Peyer's patch (tissue), 4 donors: ENCODE data around the gene RASSF3. TPM values are rescaled to one million over a fixed set of nuclear protein-coding genes. Genes with fewer than 3 reads are reported as not detected.

Experiments
- DNase-seq, 3 donors: peaks; one replicate each; pipeline ENCODE4 v3.0.0-alpha.2; 2017 to 2019
- H3K27ac ChIP-seq, 4 donors: fragments of 200-600 bp; sonication (generic); one replicate each; pipeline ENCODE4 v1.5.1; 2016 to 2019
- H3K27me3 ChIP-seq, 2 donors: fragments of 200-600 bp; sonication (generic); one replicate each; pipeline ENCODE4 v1.5.1; 2019
- H3K36me3 ChIP-seq, 3 donors: fragments of 200-600 bp; sonication (generic); one replicate each; pipeline ENCODE4 v1.5.1; 2016 to 2019
- H3K4me1 ChIP-seq, 4 donors: fragments of 200-600 bp; sonication (generic); one replicate each; pipeline ENCODE4 v1.5.1; 2016 to 2019
- H3K4me3 ChIP-seq, 4 donors: fragments of 200-600 bp; sonication (generic); 1 replicate in 3 of 4; 2 replicates in 1 of 4; pipeline ENCODE4 v1.5.1; 2016 to 2019; ENCODE audit warnings: mild to moderate bottlenecking in 1 of 4
- H3K9me3 ChIP-seq, 4 donors: fragments of 200-600 bp; sonication (generic); one replicate each; pipeline ENCODE4 v1.5.1; 2016 to 2019; ENCODE audit warnings: mild to moderate bottlenecking in 1 of 4
- POLR2A ChIP-seq, 2 donors: fragments of 450-650 bp; IDR thresholded peaks; one replicate each; pipeline ENCODE4 v1.5.1; 2017; ENCODE audit warnings: antibody characterized with exemption in 2 of 2, mild to moderate bottlenecking in 2 of 2, moderate library complexity in 2 of 2
- total RNA-seq, 4 donors: library from RNA; depleted of rRNA; stranded (reverse); fragments of >200 nt; gene quantifications; one replicate each; pipeline ENCODE4 v1.1.0, GENCODE V29; 2016
- TF ChIP-seq, protein P1 (sequence below), 6 experiments: fragments of 450-650 bp in 4 of 6; fragments of 200-600 bp in 2 of 6; sonication (generic) in 1 of 6; IDR thresholded peaks; one replicate each; pipeline ENCODE4 v1.5.1; 2017 to 2019; ENCODE audit warnings: antibody characterized with exemption in 6 of 6, mild to moderate bottlenecking in 3 of 6, moderate library complexity in 1 of 6

The RASSF3 gene
- total RNA-seq, 4 donors from 2014 or later, result 14.3 to 60.2 (median 27.2) TPM

DNA sequence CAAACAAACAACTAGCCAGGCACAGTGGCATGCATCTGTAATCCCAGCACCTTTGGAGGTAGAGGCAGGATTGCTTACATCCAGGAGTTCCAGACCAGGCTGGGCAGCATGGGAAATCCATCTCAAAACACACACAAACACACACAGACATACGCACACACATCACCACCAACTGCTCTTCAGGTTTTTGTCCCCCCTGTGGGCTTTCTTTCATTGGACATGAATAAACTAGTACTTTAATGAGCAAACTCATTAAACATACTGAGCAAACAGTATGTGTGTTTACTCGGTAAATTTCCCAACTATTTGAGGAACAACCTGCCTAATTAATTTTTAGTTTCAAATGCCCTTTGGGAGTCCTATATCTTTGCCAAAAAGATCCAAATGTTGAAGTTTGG is 10.1 kb upstream of the RASSF3 start:
- DNase-seq, result no peak
- TF ChIP-seq, protein P1, sequence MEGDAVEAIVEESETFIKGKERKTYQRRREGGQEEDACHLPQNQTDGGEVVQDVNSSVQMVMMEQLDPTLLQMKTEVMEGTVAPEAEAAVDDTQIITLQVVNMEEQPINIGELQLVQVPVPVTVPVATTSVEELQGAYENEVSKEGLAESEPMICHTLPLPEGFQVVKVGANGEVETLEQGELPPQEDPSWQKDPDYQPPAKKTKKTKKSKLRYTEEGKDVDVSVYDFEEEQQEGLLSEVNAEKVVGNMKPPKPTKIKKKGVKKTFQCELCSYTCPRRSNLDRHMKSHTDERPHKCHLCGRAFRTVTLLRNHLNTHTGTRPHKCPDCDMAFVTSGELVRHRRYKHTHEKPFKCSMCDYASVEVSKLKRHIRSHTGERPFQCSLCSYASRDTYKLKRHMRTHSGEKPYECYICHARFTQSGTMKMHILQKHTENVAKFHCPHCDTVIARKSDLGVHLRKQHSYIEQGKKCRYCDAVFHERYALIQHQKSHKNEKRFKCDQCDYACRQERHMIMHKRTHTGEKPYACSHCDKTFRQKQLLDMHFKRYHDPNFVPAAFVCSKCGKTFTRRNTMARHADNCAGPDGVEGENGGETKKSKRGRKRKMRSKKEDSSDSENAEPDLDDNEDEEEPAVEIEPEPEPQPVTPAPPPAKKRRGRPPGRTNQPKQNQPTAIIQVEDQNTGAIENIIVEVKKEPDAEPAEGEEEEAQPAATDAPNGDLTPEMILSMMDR (IDR thresholded peaks at IDR 0.05), result no peak
- no peaks in the 10 kb centered on the region for H3K4me1 ChIP-seq

GRCh38 chr12:64603183-64603841 is 7.0 kb upstream of the RASSF3 start:
- Histone ChIP-seq H3K9me3 (no peaks in the 10 kb centered on the region), H3K27ac (no peak overlapping the region), H3K4me3 (no peak overlapping the region), H3K4me1 (no peaks in the 10 kb centered on the region), H3K27me3 (no peaks in the 10 kb centered on the region), H3K36me3 (no peaks in the 10 kb centered on the region)
- DNase-seq, result no peak
- TF ChIP-seq POLR2A (IDR thresholded peaks at IDR 0.05), result no peak
- TF ChIP-seq, protein P1 (IDR thresholded peaks at IDR 0.05), result no peak

More for the DNA sequence above, 10.1 kb upstream of the RASSF3 start:
- Histone ChIP-seq H3K4me3 (no peak overlapping the region), H3K9me3 (no peaks in the 10 kb centered on the region), H3K36me3 (no peaks in the 10 kb centered on the region), H3K27me3 (no peaks in the 10 kb centered on the region), H3K27ac (no peak overlapping the region)

- peak; percentile 52 to 80 (median 62) for DNase-seq
- H3K27ac ChIP-seq, result peak overlapping the region; percentile 83 to 98 (median 97)
- TF ChIP-seq, protein P1 (IDR thresholded peaks at IDR 0.05), result peak in 2 of 6 experiments; percentile 2 to 21
- peak; percentile 20 to 46 for TF ChIP-seq POLR2A (IDR thresholded peaks at IDR 0.05)
These were observed 1.3 kb upstream of the RASSF3 start for GRCh38 chr12:64608901-64609535.

GRCh38 chr12:64609536-64610078 is 688 bp upstream of the RASSF3 start:
- no peaks in the 10 kb centered on the region for H3K27me3 ChIP-seq
- H3K27ac ChIP-seq, result peak overlapping the region; percentile 83 to 98 (median 97)
- H3K36me3 ChIP-seq, result no peaks in the 10 kb centered on the region
- peaks cover 0 to 18% (median 5%) of the 10 kb centered on the region in 4 donors for H3K4me1 ChIP-seq
- peak in 1 of 3 donors; percentile 51 for DNase-seq
- TF ChIP-seq, protein P1 (IDR thresholded peaks at IDR 0.05), result no peak
- TF ChIP-seq POLR2A (IDR thresholded peaks at IDR 0.05), result no peak
- peak overlapping the region; percentile 65 to 94 (median 76) for H3K4me3 ChIP-seq
- no peaks in the 10 kb centered on the region for H3K9me3 ChIP-seq

More at GRCh38 chr12:64608901-64609535, 1.3 kb upstream of the RASSF3 start:
- Histone ChIP-seq H3K27me3 (no peaks in the 10 kb centered on the region), H3K4me1 (peaks cover 0 to 18% (median 3%) of the 10 kb centered on the region in 4 donors), H3K36me3 (no peaks in the 10 kb centered on the region), H3K9me3 (no peaks in the 10 kb centered on the region), H3K4me3 (peak overlapping the region; percentile 65 to 94 (median 76))

- no peaks in the 10 kb centered on the region for H3K36me3 ChIP-seq
- no peaks in the 10 kb centered on the region for H3K27me3 ChIP-seq
- TF ChIP-seq POLR2A (IDR thresholded peaks at IDR 0.05), result no peak
- TF ChIP-seq, protein P1 (IDR thresholded peaks at IDR 0.05), result peak in 1 of 6 experiments; percentile 14
- peak overlapping the region; percentile 65 to 94 (median 76) for H3K4me3 ChIP-seq
- DNase-seq, result peak; percentile 79 to 92 (median 83)
- H3K4me1 ChIP-seq, result peaks cover 0 to 18% (median 6%) of the 10 kb centered on the region in 4 donors
- H3K27ac ChIP-seq, result peak overlapping the region; percentile 83 to 98 (median 97)
- H3K9me3 ChIP-seq, result no peaks in the 10 kb centered on the region
These were observed 505 bp downstream of the RASSF3 start for GRCh38 chr12:64610660-64611340.
